Activated CD8-positive, alpha-beta memory T cell treated with anti-CD3 and anti-CD28 coated beads, Interleukin-2, amount 10 ng/mL, durations not matched to agents 7 days and 5 days (primary cell): Measurements from ENCODE around the gene VRK1. TPM values are rescaled to one million over a fixed set of nuclear protein-coding genes. Genes with fewer than 3 reads are reported as not detected.

Source experiments
- ATAC-seq: fragments of 150-1000 bp; cut with Tn5 transposase; one replicate; pipeline ENCODE4 v1.10.0; 2021; ENCODE audit warnings: moderate library complexity
- CTCF ChIA-PET: fragments of 350-600 bp; sonication (Branson Sonifier 250); formaldehyde crosslinking; loops from one replicate; lab custom pipeline; 2021; ENCODE audit warnings: antibody characterized with exemption; lab: Charles Lee
- DNase-seq: peaks from one replicate; pipeline ENCODE4 v3.0.0-alpha.2; 2020
- H3K27ac Mint-ChIP-seq: one replicate; pipeline ENCODE4 v1.8.0; 2021; ENCODE audit warnings: mild to moderate bottlenecking, mixed read lengths
- H3K27me3 Mint-ChIP-seq: one replicate; pipeline ENCODE4 v1.8.0; 2021; ENCODE audit warnings: mixed read lengths
- H3K36me3 Mint-ChIP-seq: one replicate; pipeline ENCODE4 v1.8.0; 2021; ENCODE audit warnings: mild to moderate bottlenecking, mixed read lengths
- H3K4me1 Mint-ChIP-seq: one replicate; pipeline ENCODE4 v1.8.0; 2021; ENCODE audit warnings: mixed read lengths
- H3K4me3 Mint-ChIP-seq: one replicate; pipeline ENCODE4 v1.8.0; 2021; ENCODE audit warnings: mild to moderate bottlenecking, moderate library complexity, mixed read lengths
- H3K9me3 Mint-ChIP-seq: one replicate; pipeline ENCODE4 v1.8.0; 2022; ENCODE audit warnings: low read depth, mixed read lengths
- total RNA-seq, 2 experiments: library from RNA; stranded (reverse); gene quantifications; one replicate each; pipeline ENCODE4 v1.2.3, GENCODE V29; 2021

The VRK1 gene
- total RNA-seq, 2 experiments from 2014 or later: 78.1 to 100 TPM

DNA sequence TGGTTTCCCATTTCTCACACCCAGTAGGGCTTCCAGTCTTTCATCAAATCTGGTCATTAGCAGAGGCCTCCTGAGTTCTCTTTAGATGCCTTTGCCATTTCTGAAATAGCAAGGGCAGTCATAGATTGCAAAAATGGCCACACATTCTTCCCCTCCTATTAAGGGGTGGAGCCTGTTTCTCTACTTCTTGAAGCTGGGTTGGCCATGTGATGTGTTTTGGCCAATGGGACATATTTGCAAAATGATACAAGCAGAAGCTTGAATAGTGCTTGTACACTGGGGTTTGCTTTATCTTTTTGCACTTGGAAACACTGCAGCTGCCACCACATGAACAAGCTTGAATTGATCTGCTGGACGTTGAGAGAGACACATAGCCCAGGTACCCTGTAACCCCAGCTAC lies 109.3 kb downstream of the VRK1 start:
- ATAC-seq: no peak
- peaks cover 12% of the 10 kb centered on the region for H3K9me3 Mint-ChIP-seq
- CTCF ChIA-PET: no interaction called here
- DNase-seq: no peak
- no peak overlapping the region for H3K27ac Mint-ChIP-seq
- no peak overlapping the region for H3K4me3 Mint-ChIP-seq
- peaks cover 1% of the 10 kb centered on the region for H3K4me1 Mint-ChIP-seq
- H3K36me3 Mint-ChIP-seq: peaks cover 21% of the 10 kb centered on the region
- H3K27me3 Mint-ChIP-seq: no peaks in the 10 kb centered on the region

DNA sequence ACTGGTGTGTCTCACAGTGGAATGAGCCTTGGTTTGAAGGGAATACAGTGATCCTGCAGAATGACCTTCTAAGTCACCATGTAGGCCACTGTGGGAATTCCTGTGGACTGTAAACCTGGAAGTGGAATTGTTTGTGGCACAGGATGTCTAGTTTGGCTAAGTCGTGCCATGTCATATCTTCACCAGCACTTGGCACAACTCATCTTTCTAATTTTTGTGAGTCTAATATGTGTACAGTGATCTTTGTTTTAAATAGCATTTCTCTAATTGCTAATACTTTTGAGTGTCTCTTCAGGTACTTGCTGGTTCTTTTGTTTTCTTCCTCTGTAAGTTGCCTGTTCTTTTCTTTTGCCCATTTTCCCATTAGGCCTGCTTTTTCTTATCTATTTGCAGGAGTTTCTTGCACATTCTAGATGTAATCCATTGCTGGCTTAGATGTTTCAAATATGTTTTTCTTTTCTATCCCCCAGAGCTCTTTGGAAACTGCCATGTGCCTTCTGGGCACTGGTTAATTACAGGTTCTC lies 112.7 kb downstream of the VRK1 start:
- CTCF ChIA-PET: no interaction called here
- H3K4me1 Mint-ChIP-seq: peaks cover 10% of the 10 kb centered on the region
- H3K36me3 Mint-ChIP-seq: peaks cover 22% of the 10 kb centered on the region

DNA sequence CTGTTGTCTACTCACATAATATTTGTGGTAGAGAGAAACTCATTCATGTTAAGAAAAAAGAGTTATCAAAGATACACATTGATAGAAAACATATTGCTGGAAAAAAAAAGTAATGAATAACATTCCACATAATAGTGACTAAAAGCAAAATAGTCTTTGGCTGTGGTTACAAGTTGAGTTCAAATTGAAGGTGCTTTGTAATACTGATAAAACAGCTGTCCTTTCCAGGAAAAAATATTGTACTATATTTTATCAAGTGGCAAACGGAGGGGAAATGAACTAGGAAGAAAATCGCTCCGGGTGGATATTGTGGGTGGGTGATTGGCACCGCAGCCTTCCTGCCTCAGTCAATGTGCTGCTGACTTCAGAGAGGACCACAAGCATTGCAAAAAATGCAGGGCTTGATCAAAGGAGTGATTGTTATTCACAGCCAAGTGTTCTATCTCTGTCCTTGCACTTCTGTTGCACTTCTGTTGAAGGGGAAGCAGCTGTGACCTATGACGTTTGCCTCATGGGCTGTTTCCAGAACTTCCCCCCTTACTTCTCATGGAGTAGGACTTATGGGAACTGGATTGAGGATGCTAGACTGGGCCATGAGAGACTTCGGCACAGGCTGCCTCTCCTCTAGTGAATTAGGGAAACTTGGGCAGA lies 114.4 kb downstream of the VRK1 start:
- CTCF ChIA-PET: no interaction called here
- no peak overlapping the region for H3K27ac Mint-ChIP-seq
- no peak for ATAC-seq

More for the DNA sequence above, 112.7 kb downstream of the VRK1 start:
- H3K27ac Mint-ChIP-seq: no peak overlapping the region
- DNase-seq (no peak), ATAC-seq (no peak)
- no peaks in the 10 kb centered on the region for H3K27me3 Mint-ChIP-seq
- H3K4me3 Mint-ChIP-seq: no peak overlapping the region
- peaks cover 12% of the 10 kb centered on the region for H3K9me3 Mint-ChIP-seq

DNA sequence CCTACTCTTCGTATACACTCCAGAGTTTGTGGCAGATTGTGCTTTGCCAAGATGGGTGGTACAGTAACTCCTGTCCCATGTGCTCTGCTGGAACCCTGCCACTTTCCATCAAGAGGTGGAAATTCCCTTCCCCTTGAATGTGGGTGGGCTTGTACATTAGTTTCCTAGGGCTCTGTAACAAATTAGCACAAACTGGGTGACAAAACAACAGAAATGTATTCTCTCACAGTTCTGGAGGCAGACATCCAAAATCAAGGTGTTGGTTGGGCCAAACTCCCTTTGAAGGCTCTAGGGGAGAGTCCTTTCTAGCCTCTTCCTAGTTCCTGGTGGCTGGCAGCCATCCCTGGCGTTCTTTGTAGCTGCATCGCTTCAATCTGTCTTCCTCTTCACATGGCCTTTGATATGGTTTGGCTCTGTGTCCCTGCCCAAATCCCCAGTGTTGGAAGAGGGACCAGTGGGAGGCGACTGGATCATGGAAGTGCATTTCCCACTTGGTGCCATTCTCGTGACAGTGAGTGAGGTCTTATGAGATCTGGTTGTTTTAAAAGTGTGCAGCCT lies 117.5 kb downstream of the VRK1 start:
- Mint-ChIP-seq H3K36me3 (peaks cover 9% of the 10 kb centered on the region), H3K4me3 (no peak overlapping the region), H3K4me1 (peaks cover 10% of the 10 kb centered on the region), H3K27me3 (no peaks in the 10 kb centered on the region), H3K27ac (no peak overlapping the region), H3K9me3 (peaks cover 8% of the 10 kb centered on the region)
- ATAC-seq: no peak
- DNase-seq: no peak
- CTCF ChIA-PET: no interaction called here

More for the DNA sequence above, 114.4 kb downstream of the VRK1 start:
- Mint-ChIP-seq H3K36me3 (peaks cover 21% of the 10 kb centered on the region), H3K4me3 (no peak overlapping the region), H3K27me3 (no peaks in the 10 kb centered on the region), H3K9me3 (peaks cover 12% of the 10 kb centered on the region), H3K4me1 (peaks cover 10% of the 10 kb centered on the region)
- no peak for DNase-seq

DNA sequence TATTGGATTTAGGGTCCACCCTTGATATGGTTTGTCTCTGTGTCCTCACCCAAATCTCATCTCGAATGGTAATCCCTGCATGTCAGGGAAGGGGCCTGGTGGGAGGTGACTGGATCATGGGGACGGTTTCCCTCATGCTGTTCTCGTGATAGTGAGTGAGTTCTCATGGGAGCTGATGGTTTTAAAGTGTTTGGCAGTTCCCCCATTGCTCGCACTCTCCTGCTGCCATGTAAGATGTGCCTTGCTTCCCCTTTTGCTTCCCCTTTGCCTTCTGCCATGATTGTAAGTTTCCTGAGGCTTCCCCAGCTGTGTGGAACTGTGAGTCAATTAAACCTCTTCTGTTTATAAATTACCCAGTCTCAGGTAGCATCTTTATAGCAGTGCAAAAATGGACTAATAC lies 118.3 kb downstream of the VRK1 start:
- Mint-ChIP-seq H3K27ac (no peak overlapping the region), H3K4me3 (no peak overlapping the region), H3K4me1 (peaks cover 10% of the 10 kb centered on the region), H3K36me3 (peaks cover 3% of the 10 kb centered on the region), H3K9me3 (peaks cover 2% of the 10 kb centered on the region), H3K27me3 (no peaks in the 10 kb centered on the region)
- ATAC-seq (no peak), DNase-seq (no peak)
- CTCF ChIA-PET: no interaction called here

DNA sequence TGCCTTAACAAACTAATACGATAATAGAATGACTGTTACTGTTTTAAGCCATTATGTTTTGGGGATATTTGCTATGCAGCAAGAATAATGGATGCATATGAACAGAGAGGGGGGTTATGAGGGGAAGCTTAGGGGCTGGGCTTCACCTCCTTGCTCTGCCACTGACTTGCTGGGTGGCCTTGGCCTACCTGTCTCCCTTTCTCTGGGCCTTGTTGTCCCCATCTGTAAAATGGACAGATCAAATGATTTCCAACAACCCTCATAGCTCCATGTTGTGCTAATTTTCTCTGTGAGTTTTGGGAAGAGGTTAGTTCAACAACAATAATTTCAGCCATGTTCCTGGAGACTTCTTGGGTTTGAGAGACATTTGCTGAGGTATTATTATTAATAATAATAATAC lies 119.6 kb downstream of the VRK1 start:
- Mint-ChIP-seq H3K4me1 (peaks cover 5% of the 10 kb centered on the region), H3K9me3 (no peaks in the 10 kb centered on the region), H3K27ac (no peak overlapping the region), H3K36me3 (peaks cover 3% of the 10 kb centered on the region), H3K4me3 (no peak overlapping the region), H3K27me3 (no peaks in the 10 kb centered on the region)
- CTCF ChIA-PET: no interaction called here
- DNase-seq (no peak), ATAC-seq (no peak)

DNA sequence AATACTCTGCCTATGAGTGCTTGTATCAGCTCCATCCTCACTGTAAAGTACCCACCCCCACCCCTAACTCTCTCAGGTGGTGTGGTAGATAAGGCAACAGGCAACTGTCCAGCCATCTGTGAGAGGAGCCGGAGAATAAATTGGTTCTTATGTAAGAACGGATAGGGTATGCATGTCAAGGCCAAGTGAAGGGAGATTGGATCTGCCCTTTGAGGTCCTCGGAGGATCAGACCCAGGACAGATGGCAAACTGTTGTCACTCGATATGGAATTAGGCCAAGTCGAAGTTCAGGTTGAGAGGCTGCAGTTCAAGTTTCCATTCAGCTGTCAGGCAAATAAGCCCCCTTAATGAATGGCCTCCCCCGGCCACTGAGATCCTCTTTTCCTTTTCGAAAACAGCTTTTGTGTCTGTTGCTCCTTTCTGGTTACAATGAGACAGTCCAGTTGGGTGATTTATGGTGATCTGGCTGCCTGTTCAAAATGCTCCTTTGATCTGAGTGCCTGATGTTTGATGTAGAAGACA lies 120.3 kb downstream of the VRK1 start:
- DNase-seq: no peak
- Mint-ChIP-seq H3K9me3 (peaks cover 2% of the 10 kb centered on the region), H3K36me3 (peaks cover 3% of the 10 kb centered on the region), H3K4me3 (no peak overlapping the region), H3K4me1 (no peaks in the 10 kb centered on the region), H3K27ac (no peak overlapping the region), H3K27me3 (no peaks in the 10 kb centered on the region)
- CTCF ChIA-PET: no interaction called here
- ATAC-seq: no peak

DNA sequence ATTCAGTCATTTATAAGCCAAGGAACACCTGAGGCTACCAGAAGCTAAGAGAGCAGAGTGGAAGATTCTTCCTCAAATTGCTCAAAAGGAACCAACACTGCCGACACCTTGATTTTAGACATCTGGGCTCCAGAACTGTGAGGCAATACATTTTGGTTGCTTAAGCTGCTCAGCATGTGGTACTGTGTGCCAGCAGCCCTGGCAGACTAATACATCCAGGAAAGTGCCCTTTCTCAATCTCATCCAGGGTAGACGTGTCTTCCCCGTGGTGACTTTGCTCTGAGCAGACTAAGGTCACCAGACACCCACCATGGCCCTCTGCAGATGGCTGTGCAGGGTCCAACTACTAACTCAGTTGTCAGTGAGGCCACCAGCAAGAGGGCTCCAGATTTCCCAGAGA lies 122.8 kb downstream of the VRK1 start:
- CTCF ChIA-PET: no interaction called here
- Mint-ChIP-seq H3K4me3 (no peak overlapping the region), H3K27ac (no peak overlapping the region), H3K9me3 (peaks cover 2% of the 10 kb centered on the region), H3K4me1 (no peaks in the 10 kb centered on the region), H3K36me3 (peaks cover 1% of the 10 kb centered on the region), H3K27me3 (no peaks in the 10 kb centered on the region)
- DNase-seq: no peak
- ATAC-seq: no peak

DNA sequence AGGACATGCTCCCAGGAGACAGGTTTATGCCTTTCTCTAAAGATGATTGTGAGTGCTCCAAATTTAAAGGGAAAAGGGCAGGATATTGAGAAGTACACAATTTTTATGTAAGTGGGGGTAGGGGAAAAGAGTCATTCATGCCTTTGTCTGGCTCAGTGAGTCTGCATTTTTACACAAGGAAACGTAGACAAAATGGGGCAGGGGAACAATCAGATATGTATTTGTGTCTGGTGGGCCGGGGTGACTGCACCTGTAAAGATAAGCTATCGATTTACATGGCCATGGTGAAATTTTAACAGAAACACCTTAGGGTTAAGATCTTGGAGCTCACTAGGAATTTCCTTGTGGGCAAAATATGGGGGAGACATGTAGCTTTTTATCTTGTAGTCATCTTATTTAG lies 123.6 kb downstream of the VRK1 start:
- Mint-ChIP-seq H3K27ac (no peak overlapping the region), H3K4me3 (no peak overlapping the region), H3K27me3 (no peaks in the 10 kb centered on the region), H3K9me3 (peaks cover 2% of the 10 kb centered on the region), H3K36me3 (no peaks in the 10 kb centered on the region), H3K4me1 (no peaks in the 10 kb centered on the region)
- CTCF ChIA-PET: no interaction called here
- no peak for DNase-seq
- ATAC-seq: no peak

DNA sequence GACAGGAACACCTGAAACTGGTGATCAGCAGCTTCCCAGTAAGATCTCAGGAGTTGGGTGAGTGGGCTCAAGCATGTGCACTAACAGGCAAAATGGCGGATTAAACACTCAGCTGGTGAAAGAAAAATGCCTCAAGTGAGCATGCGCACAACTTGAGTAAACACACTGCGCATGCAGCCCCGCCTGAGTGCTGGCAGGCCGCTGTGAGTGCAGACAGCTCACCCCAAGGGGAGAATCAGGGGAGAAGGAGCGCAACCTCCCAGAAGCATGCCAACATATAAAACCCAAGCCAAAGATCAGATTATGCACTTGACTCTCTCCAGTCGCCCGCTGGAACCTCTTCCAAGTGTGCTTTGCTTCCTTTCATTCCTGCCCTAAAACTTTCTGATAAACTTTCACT lies 125.8 kb downstream of the VRK1 start:
- Mint-ChIP-seq H3K9me3 (peaks cover 2% of the 10 kb centered on the region), H3K27ac (no peak overlapping the region), H3K4me1 (no peaks in the 10 kb centered on the region), H3K27me3 (no peaks in the 10 kb centered on the region), H3K4me3 (no peak overlapping the region), H3K36me3 (no peaks in the 10 kb centered on the region)
- ATAC-seq (no peak), DNase-seq (no peak)
- CTCF ChIA-PET: no interaction called here

DNA sequence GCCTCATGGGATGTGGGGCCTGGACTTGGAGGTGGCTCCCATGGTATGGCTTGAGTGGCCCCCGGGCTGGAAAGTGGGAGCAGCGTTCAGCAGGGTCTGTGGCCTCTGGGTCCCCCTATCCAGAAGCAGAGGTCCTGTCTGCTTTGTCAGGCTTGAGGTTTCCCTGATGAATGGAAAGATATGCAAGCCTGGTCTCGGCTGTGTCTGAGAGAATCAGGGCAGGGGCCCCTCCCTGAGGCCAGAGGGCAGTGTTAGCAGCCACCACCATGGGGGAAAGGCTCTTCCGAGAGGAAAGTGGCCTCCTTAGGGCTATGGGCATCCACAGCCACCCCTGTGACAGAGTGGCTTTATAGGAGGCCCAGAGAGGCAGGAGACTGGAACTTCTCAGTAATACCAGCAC lies 128.2 kb downstream of the VRK1 start:
- no peak overlapping the region for H3K4me3 Mint-ChIP-seq
- ATAC-seq: no peak
- H3K36me3 Mint-ChIP-seq: no peaks in the 10 kb centered on the region
- H3K27ac Mint-ChIP-seq: no peak overlapping the region
- no peaks in the 10 kb centered on the region for H3K27me3 Mint-ChIP-seq
- no peak for DNase-seq
- peaks cover 2% of the 10 kb centered on the region for H3K9me3 Mint-ChIP-seq
- CTCF ChIA-PET: no interaction called here
- no peaks in the 10 kb centered on the region for H3K4me1 Mint-ChIP-seq

DNA sequence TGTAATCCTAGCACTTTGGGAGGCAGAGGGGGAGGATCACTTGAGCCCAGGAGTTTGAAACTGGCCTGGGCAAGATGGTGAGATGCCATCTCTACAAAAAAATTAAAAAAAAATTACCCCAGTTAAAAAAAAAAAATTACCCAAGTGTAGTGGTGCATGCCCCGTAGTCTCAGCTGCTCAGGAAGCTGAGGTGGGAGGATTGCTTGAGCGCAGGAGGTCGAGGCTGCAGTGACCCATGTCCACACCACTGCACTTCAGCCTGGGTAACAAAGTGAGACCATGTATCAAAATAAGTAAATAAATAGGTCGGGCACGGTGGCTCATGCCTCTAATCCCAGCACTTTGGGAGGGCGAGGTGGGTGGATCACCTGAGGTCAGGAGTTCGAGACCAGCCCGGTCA lies 128.8 kb downstream of the VRK1 start:
- no peak for ATAC-seq
- H3K27me3 Mint-ChIP-seq: no peaks in the 10 kb centered on the region

DNA sequence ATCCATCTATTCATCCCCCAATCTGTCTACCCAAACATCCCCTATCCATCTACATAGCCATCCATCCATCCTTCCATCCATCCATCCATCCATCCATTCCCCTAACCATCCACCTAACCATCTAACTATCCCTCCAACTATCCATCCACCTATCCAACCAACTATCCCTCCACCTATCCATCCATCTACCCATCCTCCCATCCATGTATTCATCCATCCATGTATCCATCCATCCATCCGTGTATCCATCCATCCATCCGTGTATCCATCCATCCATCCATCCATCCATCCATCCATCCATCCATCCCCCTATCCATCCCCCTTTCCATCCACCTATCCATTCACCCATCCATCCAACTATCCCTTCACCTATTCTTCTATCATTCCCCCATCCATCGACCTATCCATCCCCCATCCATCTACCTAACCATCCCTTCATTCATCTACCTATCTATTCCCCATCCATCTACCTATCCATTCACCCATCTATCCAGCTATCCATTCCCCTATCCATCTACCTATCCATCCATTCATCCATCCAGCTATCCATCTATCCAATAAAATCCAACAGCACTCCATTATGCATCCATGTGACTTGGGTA lies 131.7 kb downstream of the VRK1 start:
- H3K36me3 Mint-ChIP-seq: no peaks in the 10 kb centered on the region
- ATAC-seq (no peak), DNase-seq (no peak)
- CTCF ChIA-PET: no interaction called here
- H3K9me3 Mint-ChIP-seq: no peaks in the 10 kb centered on the region
- H3K27ac Mint-ChIP-seq: no peak overlapping the region
- no peak overlapping the region for H3K4me3 Mint-ChIP-seq
- H3K27me3 Mint-ChIP-seq: no peaks in the 10 kb centered on the region
- no peaks in the 10 kb centered on the region for H3K4me1 Mint-ChIP-seq

More for the DNA sequence above, 128.8 kb downstream of the VRK1 start:
- no peaks in the 10 kb centered on the region for H3K4me1 Mint-ChIP-seq
- H3K9me3 Mint-ChIP-seq: peaks cover 2% of the 10 kb centered on the region
- H3K36me3 Mint-ChIP-seq: no peaks in the 10 kb centered on the region
- H3K27ac Mint-ChIP-seq: no peak overlapping the region
- H3K4me3 Mint-ChIP-seq: no peak overlapping the region
- CTCF ChIA-PET: no interaction called here
- no peak for DNase-seq

DNA sequence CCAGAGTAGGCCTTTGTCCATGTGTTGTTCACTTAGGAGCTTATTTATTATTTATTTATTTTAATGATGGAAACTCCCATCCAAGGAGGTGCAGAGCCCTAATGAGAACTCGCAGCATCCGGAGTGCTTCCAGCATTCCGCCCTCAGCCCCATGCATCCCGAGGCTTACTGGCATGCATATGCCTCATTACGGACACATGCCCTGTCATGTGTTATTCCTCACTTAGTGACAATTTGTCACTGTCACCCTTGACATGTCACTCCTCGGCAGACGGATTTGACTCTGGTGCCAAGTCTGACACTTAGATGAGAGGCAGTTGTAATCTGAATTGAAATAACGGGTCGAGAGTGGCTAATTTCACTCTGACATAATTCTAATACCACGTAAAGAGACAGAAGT lies 132.8 kb downstream of the VRK1 start:
- Mint-ChIP-seq H3K27me3 (no peaks in the 10 kb centered on the region), H3K36me3 (no peaks in the 10 kb centered on the region), H3K27ac (no peak overlapping the region), H3K9me3 (no peaks in the 10 kb centered on the region), H3K4me1 (no peaks in the 10 kb centered on the region), H3K4me3 (no peak overlapping the region)
- DNase-seq (no peak), ATAC-seq (no peak)
- CTCF ChIA-PET: no interaction called here
